Coronary artery (tissue), 2 donors: ENCODE data around the gene POMT2.

Experiments
- DNase-seq: peaks from one replicate; pipeline ENCODE4 v3.0.0-alpha.2; 2017; ENCODE audit warnings: low spot score
- H3K27ac ChIP-seq, 2 donors: fragments of 200-600 bp; sonication (generic); one replicate each; pipeline ENCODE4 v1.5.1; 2016 to 2019
- H3K4me3 ChIP-seq: fragments of 200-600 bp; sonication (generic); 2 replicates; pipeline ENCODE4 v1.5.1; 2016; ENCODE audit warnings: mild to moderate bottlenecking, moderate library complexity
- CTCF ChIP-seq: fragments of 200-600 bp; sonication (generic); IDR thresholded peaks from one replicate; pipeline ENCODE4 v1.5.1; 2019; ENCODE audit warnings: antibody characterized with exemption

POMT2 gene

DNA sequence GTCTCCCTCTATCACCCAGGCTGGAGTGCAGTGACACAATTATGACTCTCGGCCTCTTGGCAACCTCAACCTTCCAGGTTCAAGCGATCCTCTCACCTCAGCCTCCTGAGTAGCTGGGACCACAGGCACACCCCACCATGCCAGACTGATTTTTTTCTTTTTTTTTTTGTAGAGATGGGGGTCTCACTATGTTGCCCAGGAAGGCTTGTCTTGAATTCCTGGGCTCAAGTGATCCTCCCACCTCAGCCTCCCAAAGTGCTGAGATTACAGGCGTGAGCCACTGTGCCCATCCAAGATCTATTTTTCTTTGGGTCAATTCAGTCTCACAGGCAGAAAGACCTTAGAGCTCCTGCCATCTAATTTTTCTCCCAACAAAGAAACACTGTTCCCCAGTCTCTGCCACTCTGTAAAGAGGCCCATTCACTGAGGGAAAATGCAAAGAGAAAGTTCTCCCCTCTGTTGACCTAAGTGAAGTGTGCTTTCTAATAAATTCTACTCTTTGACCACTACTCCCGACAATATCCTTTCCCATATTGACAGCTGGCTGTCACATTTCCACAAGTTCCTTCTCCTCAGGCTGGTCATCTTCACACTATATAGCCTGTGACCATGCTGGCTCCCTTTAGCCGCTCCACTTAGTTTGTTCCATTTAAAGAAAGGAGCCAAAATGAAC is 32.9 kb upstream of the POMT2 start:
- no peak for TF ChIP-seq CTCF
- Histone ChIP-seq H3K27ac (no peak overlapping the region), H3K4me3 (no peak overlapping the region)
- no peak for DNase-seq

- TF ChIP-seq CTCF: no peak
- no peak for DNase-seq
- Histone ChIP-seq H3K4me3 (no peak overlapping the region), H3K27ac (no peak overlapping the region)
These were observed 27.1 kb upstream of the POMT2 start for GRCh38 chr14:77347751-77348150.

GRCh38 chr14:77346495-77346894 is 25.8 kb upstream of the POMT2 start:
- H3K27ac ChIP-seq: no peak overlapping the region
- H3K4me3 ChIP-seq: no peak overlapping the region
- no peak for TF ChIP-seq CTCF
- no peak for DNase-seq

- no peak for DNase-seq
- Histone ChIP-seq H3K27ac (no peak overlapping the region), H3K4me3 (no peak overlapping the region)
- no peak for TF ChIP-seq CTCF
These were observed 23.8 kb upstream of the POMT2 start for GRCh38 chr14:77344377-77344996.

DNA sequence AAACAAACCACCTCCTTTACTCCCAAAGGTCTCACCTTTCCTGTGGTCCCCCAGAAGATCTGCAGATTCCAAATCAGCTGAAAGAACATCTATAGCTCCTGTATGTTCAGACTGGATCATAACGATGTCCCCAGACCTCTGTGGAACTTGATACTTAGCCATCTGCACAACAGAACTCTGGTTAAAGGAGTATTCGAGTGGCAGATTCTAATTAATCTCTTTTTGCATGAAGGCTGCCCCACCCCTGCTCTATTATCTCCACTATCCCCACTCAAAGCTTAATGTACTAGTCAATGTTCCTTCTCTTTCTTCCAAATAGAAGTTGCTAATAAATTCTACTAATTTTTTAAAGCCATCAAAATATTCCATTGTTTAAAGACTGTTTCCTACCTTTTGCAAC is 23.0 kb upstream of the POMT2 start:
- no peak for DNase-seq
- Histone ChIP-seq H3K4me3 (no peak overlapping the region), H3K27ac (no peak overlapping the region)
- TF ChIP-seq CTCF: no peak

DNA sequence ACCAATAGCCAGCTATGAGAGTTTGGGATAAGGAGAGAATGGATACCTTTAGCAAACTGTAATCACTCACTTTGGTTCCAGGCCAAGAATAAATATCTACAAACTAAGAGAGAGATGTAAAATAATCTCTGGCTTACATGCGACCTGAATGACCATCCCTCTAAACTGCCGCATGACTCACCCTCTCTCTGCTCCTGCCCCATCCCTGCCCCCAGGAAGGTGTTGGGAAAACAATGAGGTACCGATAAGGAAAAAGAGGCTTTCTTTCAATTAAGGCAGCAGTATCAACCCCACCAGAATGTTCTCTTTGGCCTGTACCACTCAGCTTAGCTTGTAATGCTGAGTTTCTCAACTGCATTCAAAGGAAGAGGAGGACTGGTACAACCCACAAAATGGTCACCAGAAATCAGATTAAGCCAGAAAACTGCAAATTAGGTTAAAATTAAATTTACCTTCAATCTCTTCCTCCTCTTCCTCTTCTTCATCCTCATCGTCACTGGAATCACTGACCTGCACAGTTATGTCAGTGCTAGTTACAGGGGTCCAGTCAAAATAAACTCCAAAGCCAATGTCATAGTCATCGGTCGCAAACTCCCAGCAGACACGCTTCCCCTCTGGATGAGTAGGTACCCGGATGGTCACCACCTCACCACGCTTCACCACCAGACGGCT is 22.2 kb upstream of the POMT2 start:
- TF ChIP-seq CTCF: no peak
- H3K27ac ChIP-seq: no peak overlapping the region
- no peak overlapping the region for H3K4me3 ChIP-seq
- no peak for DNase-seq

GRCh38 chr14:77340389-77340788 is 19.7 kb upstream of the POMT2 start:
- H3K27ac ChIP-seq: no peak overlapping the region

More at GRCh38 chr14:77340389-77340788, 19.7 kb upstream of the POMT2 start:
- no peak for DNase-seq
- no peak overlapping the region for H3K4me3 ChIP-seq
- no peak for TF ChIP-seq CTCF
